Endothelial cell of umbilical vein (primary cell): Measurements from ENCODE around the gene DUSP2.

ENCODE experiments used
- CTCF ChIP-seq, 2 donors: IDR thresholded peaks; 1 replicate in 1 of 2; 2 replicates in 1 of 2; pipeline ENCODE4 v1.5.1; 2011; ENCODE audit warnings: low read length in 2 of 2, mild to moderate bottlenecking in 2 of 2, moderate library complexity in 2 of 2, control low read depth in 1 of 2, inconsistent platforms in 1 of 2, low read depth in 1 of 2; ENCODE audit not compliant: insufficient read depth in 1 of 2; ENCODE audit errors: extremely low read depth in 1 of 2
- EZH2 ChIP-seq: IDR thresholded peaks from 2 replicates; pipeline ENCODE4 v1.6.1; 2012; ENCODE audit warnings: borderline replicate concordance, low read depth, mild to moderate bottlenecking, moderate library complexity, low read length, inconsistent platforms; ENCODE audit not compliant: severe bottlenecking
- FOS ChIP-seq: IDR thresholded peaks from 2 replicates; pipeline ENCODE4 v1.6.1; 2011; ENCODE audit warnings: mild to moderate bottlenecking, low read length, moderate library complexity, borderline replicate concordance; ENCODE audit not compliant: insufficient read depth
- MAX ChIP-seq: IDR thresholded peaks from 2 replicates; pipeline ENCODE4 v1.6.1; 2011; ENCODE audit not compliant: insufficient read depth, insufficient read length
- POLR2A ChIP-seq: IDR thresholded peaks from 2 replicates; pipeline ENCODE4 v1.6.1; 2012; ENCODE audit warnings: low read depth, mild to moderate bottlenecking, control low read depth, low read length
- POLR2AphosphoS5 ChIP-seq: IDR thresholded peaks from 2 replicates; pipeline ENCODE4 v1.6.1; 2012; ENCODE audit warnings: low read depth, mild to moderate bottlenecking, control low read depth, low read length, moderate library complexity; ENCODE audit not compliant: insufficient read depth

- TF ChIP-seq CTCF (IDR thresholded peaks at IDR 0.05; ENCODE audit: extremely low read depth in 1 of 2, insufficient read depth in 1 of 2, low read depth in 1 of 2, low read length in 2 of 2) = no peak
- no peak for TF ChIP-seq EZH2
- TF ChIP-seq POLR2A = no peak
- no peak for TF ChIP-seq POLR2AphosphoS5
- no peak for TF ChIP-seq FOS
- no peak for TF ChIP-seq MAX
Observed at GRCh38 chr2:96119389-96119751, 25.9 kb downstream of the DUSP2 start.
